Measurements from ENCODE around the gene APBA3.

APBA3 gene

GRCh38 chr19:3780786-3781304 is 19.4 kb upstream of the APBA3 start:
- no peak for DNase-seq
- Mint-ChIP-seq H3K4me1 (no peaks in the 10 kb centered on the region), H3K36me3 (ENCODE audit: low read depth) (peaks cover 5% of the 10 kb centered on the region), H3K27me3 (ENCODE audit: low read depth, poor library complexity) (peaks cover 45% of the 10 kb centered on the region), H3K9me3 (peaks cover 22% of the 10 kb centered on the region), H3K27ac (no peak overlapping the region), H3K4me3 (no peak overlapping the region)
- no peak for TF ChIP-seq CTCF (IDR thresholded peaks at IDR 0.05)

DNA sequence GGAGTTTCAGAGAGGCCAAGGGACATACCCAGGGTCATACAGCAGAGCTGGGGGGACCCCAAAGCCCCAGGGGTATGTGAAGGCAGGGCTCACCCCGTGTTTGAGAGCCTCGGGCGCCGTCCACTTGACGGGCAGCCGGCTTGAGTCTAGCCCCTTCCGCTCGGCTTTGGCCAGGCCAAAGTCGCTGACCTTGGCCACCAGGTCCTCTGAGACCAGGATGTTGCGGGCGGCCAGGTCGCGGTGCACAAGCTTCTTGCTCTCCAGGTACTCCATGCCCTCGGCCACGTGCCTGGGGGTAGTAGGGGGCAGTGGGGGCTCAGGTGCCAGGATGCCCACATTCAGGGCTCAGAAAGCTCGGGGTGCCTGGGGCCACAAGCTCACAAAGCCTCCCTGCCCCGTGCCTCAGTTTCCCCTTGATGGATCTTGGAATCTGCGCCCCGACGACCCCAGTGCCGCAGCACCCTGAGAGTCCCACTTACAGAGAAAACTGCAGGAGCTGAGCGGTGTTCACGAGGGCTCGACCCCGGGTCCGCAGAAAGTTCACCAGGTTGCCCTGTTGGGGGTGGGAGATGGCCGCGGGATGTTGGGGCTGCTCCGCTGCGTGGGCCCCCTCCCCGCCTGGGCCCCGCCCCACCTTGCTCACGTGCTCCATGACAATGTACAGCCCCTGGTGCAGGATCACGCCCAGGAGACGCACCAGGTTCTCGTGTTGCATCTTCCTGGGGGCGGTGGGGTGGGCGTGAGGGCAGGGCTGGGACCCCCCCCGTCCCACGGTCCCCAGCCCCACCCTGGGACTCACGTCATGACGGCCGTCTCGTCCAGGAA is 17.6 kb upstream of the APBA3 start:
- peaks cover 28% of the 10 kb centered on the region for H3K27me3 Mint-ChIP-seq (ENCODE audit: low read depth, poor library complexity)
- no peak for DNase-seq
- no peak for TF ChIP-seq CTCF (IDR thresholded peaks at IDR 0.05)
- no peak overlapping the region for H3K4me3 Mint-ChIP-seq
- H3K9me3 Mint-ChIP-seq, result peaks cover 22% of the 10 kb centered on the region
- H3K4me1 Mint-ChIP-seq, result peaks cover 8% of the 10 kb centered on the region
- peaks cover 5% of the 10 kb centered on the region for H3K36me3 Mint-ChIP-seq (ENCODE audit: low read depth)
- H3K27ac Mint-ChIP-seq, result no peak overlapping the region

DNA sequence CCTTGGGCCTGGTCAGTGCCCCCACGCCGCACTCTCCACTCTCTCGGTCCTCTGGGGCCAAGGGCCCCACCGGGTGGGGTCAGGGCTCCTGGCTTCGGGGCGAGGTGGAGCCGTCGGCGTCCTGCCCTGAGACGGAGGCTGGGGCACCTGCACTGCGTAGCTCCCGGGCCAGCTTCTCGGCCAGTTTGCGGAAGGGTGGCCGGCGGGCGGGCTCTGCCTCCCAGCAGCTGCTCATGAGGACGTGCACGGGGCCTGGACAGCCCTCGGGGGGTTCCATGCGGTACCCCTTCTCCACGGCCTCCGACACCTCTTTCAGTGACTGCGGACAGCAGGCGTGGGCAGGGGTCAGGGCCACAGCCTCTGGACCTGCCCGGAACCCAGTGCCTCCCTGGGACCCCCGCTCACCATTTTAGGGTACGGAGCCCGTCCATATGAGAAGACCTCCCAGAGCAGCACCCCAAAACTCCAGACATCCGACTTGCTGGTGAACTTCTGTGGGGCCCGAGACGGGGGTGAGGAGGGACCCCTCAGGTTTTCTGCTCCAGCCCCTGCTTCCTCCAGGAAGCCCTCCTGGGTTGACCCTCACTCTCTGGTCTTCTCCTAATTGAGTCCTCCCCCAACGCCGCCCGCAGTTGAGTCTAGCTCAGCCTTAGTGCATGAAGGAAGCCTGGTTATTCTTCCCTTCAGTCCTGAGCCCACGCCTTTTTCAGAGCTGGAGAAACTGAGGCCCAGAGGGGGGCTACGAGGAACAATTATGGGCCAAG is 16.8 kb upstream of the APBA3 start:
- no peak for DNase-seq
- Mint-ChIP-seq H3K9me3 (peaks cover 22% of the 10 kb centered on the region), H3K27ac (no peak overlapping the region), H3K36me3 (ENCODE audit: low read depth) (peaks cover 5% of the 10 kb centered on the region), H3K4me1 (peaks cover 14% of the 10 kb centered on the region), H3K4me3 (no peak overlapping the region), H3K27me3 (ENCODE audit: low read depth, poor library complexity) (peaks cover 19% of the 10 kb centered on the region)
- no peak for TF ChIP-seq CTCF (IDR thresholded peaks at IDR 0.05)

GRCh38 chr19:3776479-3777040 is 15.1 kb upstream of the APBA3 start:
- DNase-seq, result no peak
- H3K4me3 Mint-ChIP-seq, result no peak overlapping the region
- no peak for TF ChIP-seq CTCF (IDR thresholded peaks at IDR 0.05)
- H3K4me1 Mint-ChIP-seq, result peaks cover 30% of the 10 kb centered on the region
- H3K27ac Mint-ChIP-seq, result no peak overlapping the region
- peaks cover 9% of the 10 kb centered on the region for H3K27me3 Mint-ChIP-seq (ENCODE audit: low read depth, poor library complexity)
- peaks cover 9% of the 10 kb centered on the region for H3K9me3 Mint-ChIP-seq
- H3K36me3 Mint-ChIP-seq (ENCODE audit: low read depth), result no peaks in the 10 kb centered on the region

- H3K27me3 Mint-ChIP-seq (ENCODE audit: low read depth, poor library complexity), result peaks cover 4% of the 10 kb centered on the region
- H3K4me3 Mint-ChIP-seq, result no peak overlapping the region
- H3K4me1 Mint-ChIP-seq, result peaks cover 36% of the 10 kb centered on the region
- no peak for TF ChIP-seq CTCF (IDR thresholded peaks at IDR 0.05)
- no peaks in the 10 kb centered on the region for H3K36me3 Mint-ChIP-seq (ENCODE audit: low read depth)
- DNase-seq, result no peak
- peaks cover 2% of the 10 kb centered on the region for H3K9me3 Mint-ChIP-seq
- no peak overlapping the region for H3K27ac Mint-ChIP-seq
These were observed 14.3 kb upstream of the APBA3 start for GRCh38 chr19:3775831-3776230.
